H1 (cell line): ENCODE measurements around the gene OR4K14. TPM values are rescaled to one million over a fixed set of nuclear protein-coding genes. Genes with fewer than 3 reads are reported as not detected.

Experiments
- CTCF ChIA-PET: fragments of 300-600 bp; sonication (Branson Sonifier 250); formaldehyde crosslinking; loops from one replicate; lab custom pipeline; 2021; ENCODE audit not compliant: partially characterized antibody; lab: Charles Lee
- POLR2A ChIA-PET: fragments of 300-600 bp; sonication (Branson Sonifier 250); formaldehyde crosslinking; loops from one replicate; lab custom pipeline; 2021; ENCODE audit warnings: inconsistent platforms; ENCODE audit not compliant: partially characterized antibody; lab: Charles Lee
- DNase-seq, 2 experiments: peaks; one replicate each; pipeline versions ENCODE4 v3.0.0 to v3.0.0-alpha.2; 2010 to 2022; ENCODE audit warnings: low spot score in 2 of 2, low read depth in 1 of 2, mixed read lengths in 1 of 2
- FAIRE-seq: peaks from 2 replicates; lab custom pipeline; 2011; peaks lifted over from hg19 to GRCh38; lab: Jason Lieb, UNC
- H2AFZ ChIP-seq: 2 replicates; pipeline ENCODE4 v1.8.1; 2012; ENCODE audit warnings: low read length, inconsistent platforms
- H2AK5ac ChIP-seq: 2 replicates; pipeline ENCODE4 v1.6.1; 2013; ENCODE audit warnings: low read depth, low read length
- H2BK120ac ChIP-seq: replicated peaks from 2 replicates; pipeline ENCODE3; 2013; ENCODE audit warnings: low read depth, low read length, inconsistent platforms
- H2BK12ac ChIP-seq: 2 replicates; pipeline ENCODE4 v1.6.1; 2013; ENCODE audit warnings: low read depth, low read length
- H2BK15ac ChIP-seq: 2 replicates; pipeline ENCODE4 v1.6.1; 2013; ENCODE audit warnings: low read length
- H2BK20ac ChIP-seq: 2 replicates; pipeline ENCODE4 v1.6.1; 2013; ENCODE audit warnings: low read length
- H2BK5ac ChIP-seq: 2 replicates; pipeline ENCODE4 v1.6.1; 2013; ENCODE audit warnings: low read depth, low read length
- H3K14ac ChIP-seq: 2 replicates; pipeline ENCODE4 v1.6.1; 2013; ENCODE audit warnings: inconsistent platforms; ENCODE audit not compliant: insufficient read length
- H3K18ac ChIP-seq: 2 replicates; pipeline ENCODE4 v1.6.1; 2013; ENCODE audit warnings: low read length; ENCODE audit errors: extremely low read depth
- H3K23ac ChIP-seq: 2 replicates; pipeline ENCODE4 v1.6.1; 2013; ENCODE audit warnings: inconsistent platforms; ENCODE audit not compliant: insufficient read length
- H3K23me2 ChIP-seq: 2 replicates; pipeline ENCODE4 v1.6.1; 2013; ENCODE audit warnings: low read depth, low read length
- H3K27ac ChIP-seq: 2 replicates; pipeline ENCODE4 v1.6.1; 2011; ENCODE audit warnings: low read depth, low read length, inconsistent platforms
- H3K27me3 ChIP-seq, 4 experiments: replicated peaks in 1 of 4; 1 replicate in 1 of 4; 2 replicates in 3 of 4; pipeline versions ENCODE4 v1.6.1 to v1.8.1; 2011 to 2013; ENCODE audit warnings: low read length in 3 of 4, mild to moderate bottlenecking in 3 of 4, inconsistent platforms in 2 of 4, mixed read lengths in 2 of 4, moderate library complexity in 1 of 4; ENCODE audit not compliant: control insufficient read depth in 3 of 4, insufficient read depth in 3 of 4; ENCODE audit errors: extremely low read depth in 1 of 4
- H3K36me3 ChIP-seq, 4 experiments: 2 replicates each; pipeline versions ENCODE4 v1.6.1 to v1.8.1; 2011 to 2013; ENCODE audit warnings: mild to moderate bottlenecking in 4 of 4, low read length in 3 of 4, moderate library complexity in 2 of 4, control low read depth in 1 of 4, inconsistent platforms in 1 of 4; ENCODE audit not compliant: insufficient read depth in 4 of 4, control insufficient read depth in 2 of 4
- H3K4ac ChIP-seq: replicated peaks from 2 replicates; pipeline ENCODE3; 2013; ENCODE audit warnings: low read length, low read depth, mixed read lengths, inconsistent platforms; ENCODE audit not compliant: insufficient read length
- H3K4me1 ChIP-seq, 4 experiments: replicated peaks in 1 of 4; 1 replicate in 1 of 4; 2 replicates in 3 of 4; pipeline versions ENCODE4 v1.6.1 to v1.8.1; 2011 to 2013; ENCODE audit warnings: low read length in 3 of 4, inconsistent platforms in 2 of 4, mixed read lengths in 1 of 4; ENCODE audit not compliant: insufficient read depth in 4 of 4, control insufficient read depth in 3 of 4
- H3K4me2 ChIP-seq, 2 experiments: 2 replicates each; pipeline versions ENCODE4 v1.6.1 to v1.8.1; 2011 to 2013; ENCODE audit warnings: low read depth in 2 of 2, low read length in 2 of 2, control low read depth in 1 of 2, inconsistent platforms in 1 of 2, mild to moderate bottlenecking in 1 of 2; ENCODE audit not compliant: insufficient read depth in 1 of 2
- H3K4me3 ChIP-seq, 4 experiments: fragments of 200-600, 300-600 bp in 1 of 4; sonication (generic), shearing (Covaris generic), sonication (Bioruptor Twin) in 1 of 4; 2 replicates each; pipeline versions ENCODE4 v1.5.1 to v1.8.1; 2011 to 2016; ENCODE audit warnings: low read length in 4 of 4, low read depth in 3 of 4, control low read depth in 2 of 4, inconsistent platforms in 2 of 4, mild to moderate bottlenecking in 2 of 4, mixed read lengths in 1 of 4, moderate library complexity in 1 of 4; ENCODE audit not compliant: insufficient read depth in 2 of 4; ENCODE audit errors: extremely low read depth in 1 of 4
- H3K56ac ChIP-seq: replicated peaks from 2 replicates; pipeline ENCODE3; 2013; ENCODE audit warnings: low read depth, mild to moderate bottlenecking, mixed read lengths, low read length, inconsistent platforms; ENCODE audit not compliant: insufficient read length
- H3K79me1 ChIP-seq: 2 replicates; pipeline ENCODE4 v1.6.1; 2013; ENCODE audit warnings: low read depth, low read length, control low read depth
- H3K79me2 ChIP-seq, 2 experiments: 2 replicates each; pipeline versions ENCODE4 v1.6.1 to v1.8.1; 2012 to 2013; ENCODE audit warnings: low read length in 2 of 2, mild to moderate bottlenecking in 2 of 2, inconsistent platforms in 1 of 2; ENCODE audit not compliant: insufficient read depth in 2 of 2, control insufficient read depth in 1 of 2
- H3K9ac ChIP-seq, 4 experiments: replicated peaks in 1 of 4; 1 replicate in 1 of 4; 2 replicates in 3 of 4; pipeline versions ENCODE4 v1.6.1 to v1.8.1; 2011 to 2013; ENCODE audit warnings: low read depth in 3 of 4, low read length in 3 of 4, control low read depth in 2 of 4, mild to moderate bottlenecking in 2 of 4, moderate library complexity in 2 of 4, inconsistent platforms in 1 of 4; ENCODE audit errors: extremely low read depth in 1 of 4
- H3K9me3 ChIP-seq, 2 experiments: 2 replicates each; pipeline versions ENCODE4 v1.6.1 to v1.8.1; 2012 to 2013; ENCODE audit warnings: mild to moderate bottlenecking in 2 of 2, moderate library complexity in 2 of 2, control low read depth in 1 of 2, inconsistent platforms in 1 of 2, low read depth in 1 of 2, low read length in 1 of 2, mixed read lengths in 1 of 2; ENCODE audit not compliant: insufficient read depth in 2 of 2
- H4K20me1 ChIP-seq, 2 experiments: replicated peaks in 1 of 2; 2 replicates each; pipeline versions ENCODE3 to v1.8.1; 2011 to 2013; ENCODE audit warnings: inconsistent platforms in 2 of 2, low read length in 2 of 2, mild to moderate bottlenecking in 1 of 2; ENCODE audit not compliant: insufficient read depth in 2 of 2, control insufficient read depth in 1 of 2
- H4K5ac ChIP-seq: 2 replicates; pipeline ENCODE4 v1.6.1; 2013; ENCODE audit warnings: low read length, low read depth, mixed read lengths, inconsistent platforms; ENCODE audit not compliant: insufficient read length
- H4K8ac ChIP-seq: 2 replicates; pipeline ENCODE4 v1.8.0; 2013; ENCODE audit warnings: mild to moderate bottlenecking, moderate library complexity, low read length, inconsistent platforms; ENCODE audit not compliant: insufficient read depth; ENCODE audit errors: extremely low read depth
- H4K91ac ChIP-seq: replicated peaks from 2 replicates; pipeline ENCODE3; 2013; ENCODE audit warnings: low read length, mixed read lengths, inconsistent platforms; ENCODE audit not compliant: insufficient read length
- CREB1 ChIP-seq: IDR thresholded peaks from 2 replicates; pipeline ENCODE4 v1.6.1; 2012; ENCODE audit warnings: inconsistent platforms
- MAX ChIP-seq: IDR thresholded peaks from 2 replicates; pipeline ENCODE4 v1.6.1; 2012; ENCODE audit warnings: inconsistent platforms
- POLR2AphosphoS5 ChIP-seq: IDR thresholded peaks from 2 replicates; pipeline ENCODE4 v1.6.1; 2011; ENCODE audit warnings: low read depth, low read length
- POU5F1 ChIP-seq: IDR thresholded peaks from 2 replicates; pipeline ENCODE4 v1.6.1; 2011; ENCODE audit warnings: low read depth, mild to moderate bottlenecking, low read length, moderate library complexity
- RAD21 ChIP-seq, 2 experiments: IDR thresholded peaks in 1 of 2; conservative IDR thresholded peaks in 1 of 2; 2 replicates each; pipeline ENCODE4 v1.6.1; 2011; ENCODE audit warnings: low read depth in 2 of 2, low read length in 2 of 2, improper control_type of control experiment in 1 of 2, inconsistent platforms in 1 of 2, mild to moderate bottlenecking in 1 of 2, moderate library complexity in 1 of 2
- SAP30 ChIP-seq: fragments of 300-600 bp; sonication (generic); IDR thresholded peaks from 2 replicates; pipeline ENCODE4 v1.7.1; 2012; ENCODE audit warnings: low read length, moderate library complexity, mild to moderate bottlenecking, inconsistent platforms; ENCODE audit not compliant: insufficient read depth, insufficient replicate concordance
- SIN3A ChIP-seq, 2 experiments: IDR thresholded peaks in 1 of 2; conservative IDR thresholded peaks in 1 of 2; 2 replicates each; pipeline ENCODE4 v1.6.1; 2011 to 2012; ENCODE audit warnings: low read length in 2 of 2, improper control_type of control experiment in 1 of 2, low read depth in 1 of 2, mild to moderate bottlenecking in 1 of 2
- SP1 ChIP-seq: IDR thresholded peaks from 2 replicates; pipeline ENCODE4 v1.6.1; 2011; ENCODE audit warnings: low read depth, low read length
- YY1 ChIP-seq: IDR thresholded peaks from 2 replicates; pipeline ENCODE4 v1.6.1; 2011; ENCODE audit warnings: low read depth, mild to moderate bottlenecking, low read length
- WGBS, 2 experiments: shearing (Covaris generic) in 1 of 2; methylation state at CpG; one replicate each; pipeline versions ENCODE4 v1.1.6 to v1.1.7; 2013 to 2015; ENCODE audit warnings: low lambda C conversion rate in 2 of 2, mixed read lengths in 2 of 2, inconsistent platforms in 1 of 2, low coverage in 1 of 2, missing lambda C conversion rate in 1 of 2; ENCODE audit not compliant: insufficient replicate concordance in 2 of 2, insufficient coverage in 1 of 2, insufficient read length in 1 of 2; ENCODE audit errors: extremely low coverage in 1 of 2, missing lambda C conversion rate in 1 of 2; 5-methylcytosine and 5-hydroxymethylcytosine counted together
- polyA plus RNA-seq, 7 experiments: library from polyadenylated mRNA; depleted of rRNA in 3 of 7; stranded (reverse) in 5 of 7; unstranded in 2 of 7; fragments of >200 nt in 5 of 7; fragments of 200-250 nt in 2 of 7; gene quantifications; 1 replicate in 5 of 7; 2 replicates in 1 of 7; 4 replicates in 1 of 7; pipeline versions ENCODE4 v1.2.1 to v1.2.3, GENCODE V29; 2011 to 2013; ENCODE audit warnings: missing spikeins in 2 of 7, mixed read lengths in 2 of 7
- total RNA-seq: library from RNA; stranded (reverse); fragmentation: NEBNext Ultra II Directional; extraction: Animal tissue kit (Norgen Biotek cat#: 25700); gene quantifications from 2 replicates; pipeline ENCODE4 v1.2.1, GENCODE V29; 2021

OR4K14 gene
- total and polyA plus RNA-seq, 2 of the 8 experiments (the other 6 are each of a cell fraction or from before 2014, with no cell fraction given): not detected

- no peak for DNase-seq
- no peak within 1 kb of the TSS for H4K5ac ChIP-seq
- FAIRE-seq: no peak
- ChIA-PET POLR2A (no interaction called here), CTCF (no interaction called here)
- no peak within 1 kb of the TSS for H3K27ac ChIP-seq
- no peaks in the 10 kb centered on the region for H3K79me2 ChIP-seq
- H2BK12ac ChIP-seq: no peak within 1 kb of the TSS
- no peak within 1 kb of the TSS for H4K8ac ChIP-seq
- no peak within 1 kb of the TSS for H2BK120ac ChIP-seq
- no peaks in the 10 kb centered on the region for H3K79me1 ChIP-seq
- H2AFZ ChIP-seq: no peak within 1 kb of the TSS
- H4K91ac ChIP-seq: no peak within 1 kb of the TSS
- no peak within 1 kb of the TSS for H2BK20ac ChIP-seq
- H4K20me1 ChIP-seq: no peaks in the 10 kb centered on the region
- no peak within 1 kb of the TSS for H3K4me2 ChIP-seq
- no peak within 1 kb of the TSS for H3K9ac ChIP-seq
- TF ChIP-seq SP1 (no peak), SIN3A (conservative IDR thresholded peaks at IDR 0.05 in 1 of 2, IDR thresholded peaks at IDR 0.05 in 1 of 2; ENCODE audit: low read depth in 1 of 2, low read length in 2 of 2) (no peak), POU5F1 (no peak), SAP30 (no peak), RAD21 (IDR thresholded peaks at IDR 0.05 in 1 of 2, conservative IDR thresholded peaks at IDR 0.05 in 1 of 2; ENCODE audit: low read depth in 2 of 2, low read length in 2 of 2) (no peak), MAX (no peak), CREB1 (no peak), POLR2AphosphoS5 (no peak), YY1 (no peak)
- H3K18ac ChIP-seq: no peak within 1 kb of the TSS
- H3K36me3 ChIP-seq: no peaks in the 10 kb centered on the region
- no peaks in the 10 kb centered on the region for H3K27me3 ChIP-seq
- H3K56ac ChIP-seq: no peak within 1 kb of the TSS
- no peak within 1 kb of the TSS for H3K4ac ChIP-seq
- 78% methylated on average over 2 of the region's 2 CpGs; no CpG with 5 or more reads in 1 of the 2 experiments for WGBS, 2 experiments
- H3K4me3 ChIP-seq: no peak within 1 kb of the TSS
- H2BK15ac ChIP-seq: no peak within 1 kb of the TSS
- H3K23me2 ChIP-seq: no peaks in the 10 kb centered on the region
- no peak within 1 kb of the TSS for H2BK5ac ChIP-seq
- no peak within 1 kb of the TSS for H2AK5ac ChIP-seq
- H3K9me3 ChIP-seq: peaks cover 60 to 63% of the 10 kb centered on the region in 2 experiments
- H3K14ac ChIP-seq: no peak within 1 kb of the TSS
- H3K4me1 ChIP-seq: no peaks in the 10 kb centered on the region
- H3K23ac ChIP-seq: no peak within 1 kb of the TSS
Measured at GRCh38 chr14:20059745-20060144, 40.6 kb upstream of the OR4K14 start, which contains the start of gene OR4L1. TSS of gene OR4L1 (plus strand) at chr14:20060045. CDS start at chr14:20060045, 0 bp downstream.
